ENCODE results near the gene DNAJC1.

GRCh38 chr10:21726601-21727225 lies 276.8 kb downstream of the DNAJC1 start:
- TF ChIP-seq CTCF (IDR thresholded peaks at IDR 0.05), result no peak
- TF ChIP-seq REST (IDR thresholded peaks at IDR 0.05; ENCODE audit: insufficient read depth in 1 of 2, low read depth in 2 of 2, low read length in 1 of 2), result no peak

All from Panc1 (cell line).